BE2C (cell line): ENCODE results near the gene TCEA2. TPM values are rescaled to one million over a fixed set of nuclear protein-coding genes. Genes with fewer than 3 reads are reported as not detected.
A peak's percentile ranks its signal among the peaks of the same experiment; 100 is the strongest.

Experiments
- DNase-seq: peaks from one replicate; pipeline ENCODE4 v3.0.0-alpha.2; 2020
- H3K27me3 ChIP-seq: fragments of 250-450 bp; sonication (Bioruptor Pico); 2 replicates; pipeline ENCODE4 v1.5.1; 2020; ENCODE audit warnings: mild to moderate bottlenecking
- H3K36me3 ChIP-seq: fragments of 250-450 bp; sonication (Bioruptor Pico); 2 replicates; pipeline ENCODE4 v1.5.1; 2020; ENCODE audit warnings: mild to moderate bottlenecking
- H3K4me1 ChIP-seq: fragments of 250-450 bp; sonication (Bioruptor Pico); 2 replicates; pipeline ENCODE4 v1.5.1; 2020
- H3K4me3 ChIP-seq: 2 replicates; pipeline ENCODE4 v1.5.1; 2011; ENCODE audit warnings: low read depth, low read length
- H3K9me3 ChIP-seq: fragments of 250-450 bp; sonication (Bioruptor Pico); 2 replicates; pipeline ENCODE4 v1.5.1; 2020
- polyA plus RNA-seq: library from polyadenylated mRNA; unstranded; fragments of >200 nt; gene quantifications from one replicate; pipeline ENCODE4 v1.2.1, GENCODE V29; 2012; ENCODE audit warnings: low read depth, missing spikeins; ENCODE audit not compliant: insufficient read length, insufficient read depth
- TF ChIP-seq, protein P1 (sequence below): IDR thresholded peaks from 2 replicates; pipeline ENCODE4 v1.5.1; 2012; ENCODE audit warnings: mild to moderate bottlenecking, low read depth, low read length

The TCEA2 gene
- polyA plus RNA-seq = 202 TPM

GRCh38 chr20:64062596-64063388 lies at the start of gene TCEA2:
Gene TCEA2, plus strand, starts transcription at chr20:64063198. Its CDS starts 115 bp downstream, at chr20:64063313.
- Histone ChIP-seq H3K4me3 (peak within 1 kb of the TSS; percentile 81), H3K36me3 (no peaks in the 10 kb centered on the region), H3K4me1 (peaks cover 11% of the 10 kb centered on the region), H3K9me3 (no peaks in the 10 kb centered on the region), H3K27me3 (no peaks in the 10 kb centered on the region)
- TF ChIP-seq, protein P1, sequence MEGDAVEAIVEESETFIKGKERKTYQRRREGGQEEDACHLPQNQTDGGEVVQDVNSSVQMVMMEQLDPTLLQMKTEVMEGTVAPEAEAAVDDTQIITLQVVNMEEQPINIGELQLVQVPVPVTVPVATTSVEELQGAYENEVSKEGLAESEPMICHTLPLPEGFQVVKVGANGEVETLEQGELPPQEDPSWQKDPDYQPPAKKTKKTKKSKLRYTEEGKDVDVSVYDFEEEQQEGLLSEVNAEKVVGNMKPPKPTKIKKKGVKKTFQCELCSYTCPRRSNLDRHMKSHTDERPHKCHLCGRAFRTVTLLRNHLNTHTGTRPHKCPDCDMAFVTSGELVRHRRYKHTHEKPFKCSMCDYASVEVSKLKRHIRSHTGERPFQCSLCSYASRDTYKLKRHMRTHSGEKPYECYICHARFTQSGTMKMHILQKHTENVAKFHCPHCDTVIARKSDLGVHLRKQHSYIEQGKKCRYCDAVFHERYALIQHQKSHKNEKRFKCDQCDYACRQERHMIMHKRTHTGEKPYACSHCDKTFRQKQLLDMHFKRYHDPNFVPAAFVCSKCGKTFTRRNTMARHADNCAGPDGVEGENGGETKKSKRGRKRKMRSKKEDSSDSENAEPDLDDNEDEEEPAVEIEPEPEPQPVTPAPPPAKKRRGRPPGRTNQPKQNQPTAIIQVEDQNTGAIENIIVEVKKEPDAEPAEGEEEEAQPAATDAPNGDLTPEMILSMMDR = no peak
- DNase-seq = peak; percentile 99

DNA sequence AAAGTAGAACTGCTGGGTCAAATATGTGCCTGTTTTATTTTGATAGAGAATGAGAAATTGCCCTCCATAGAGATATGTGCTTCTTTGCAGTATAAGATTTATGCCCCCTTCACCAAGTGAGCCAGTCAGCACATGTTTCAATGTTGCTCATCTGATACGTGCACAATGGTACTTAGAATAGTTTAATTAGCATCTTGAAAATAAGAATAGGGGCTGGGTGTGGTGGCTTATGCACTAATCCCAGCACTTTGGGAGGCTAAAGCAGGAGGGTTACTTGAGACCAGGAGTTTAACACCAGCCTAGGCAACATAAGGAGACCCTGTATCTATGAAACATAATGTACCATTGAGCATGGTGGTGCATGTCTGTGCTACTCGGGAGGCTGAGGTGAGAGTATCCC lies 47.4 kb upstream of the TCEA2 start:
- TF ChIP-seq, protein P1 = no peak
- Histone ChIP-seq H3K4me1 (no peaks in the 10 kb centered on the region), H3K9me3 (no peaks in the 10 kb centered on the region), H3K36me3 (peaks cover 70% of the 10 kb centered on the region), H3K27me3 (no peaks in the 10 kb centered on the region), H3K4me3 (no peak overlapping the region)
- DNase-seq = no peak

- Histone ChIP-seq H3K27me3 (no peaks in the 10 kb centered on the region), H3K4me1 (no peaks in the 10 kb centered on the region), H3K9me3 (no peaks in the 10 kb centered on the region), H3K36me3 (peaks cover 75% of the 10 kb centered on the region), H3K4me3 (no peak overlapping the region)
- TF ChIP-seq, protein P1 = no peak
- no peak for DNase-seq
These were observed 41.6 kb upstream of the TCEA2 start for GRCh38 chr20:64021124-64021975.

GRCh38 chr20:64022671-64023360 lies 40.2 kb upstream of the TCEA2 start:
- H3K36me3 ChIP-seq = peaks cover 81% of the 10 kb centered on the region
- H3K9me3 ChIP-seq = no peaks in the 10 kb centered on the region
- no peak overlapping the region for H3K4me3 ChIP-seq
- H3K4me1 ChIP-seq = no peaks in the 10 kb centered on the region; the same call in 1 of the 2 replicates
- TF ChIP-seq, protein P1 = no peak
- H3K27me3 ChIP-seq = no peaks in the 10 kb centered on the region
- no peak for DNase-seq

- H3K4me1 ChIP-seq = peaks cover 5% of the 10 kb centered on the region; the same call in 1 of the 2 replicates
- TF ChIP-seq, protein P1 = no peak
- H3K9me3 ChIP-seq = no peaks in the 10 kb centered on the region
- H3K36me3 ChIP-seq = peaks cover 81% of the 10 kb centered on the region
- no peaks in the 10 kb centered on the region for H3K27me3 ChIP-seq
- no peak for DNase-seq
- H3K4me3 ChIP-seq = no peak overlapping the region
These were observed 39.4 kb upstream of the TCEA2 start for GRCh38 chr20:64023361-64024140.
